Ishikawa (cell line): Measurements from ENCODE around the gene NKX2-1.

ENCODE experiments used
- CEBPB ChIP-seq: IDR thresholded peaks from 2 replicates; pipeline ENCODE4 v1.6.1; 2012
- CREB1 ChIP-seq: IDR thresholded peaks from 2 replicates; pipeline ENCODE4 v1.6.1; 2012; ENCODE audit warnings: low read depth
- EGR1 ChIP-seq: IDR thresholded peaks from 2 replicates; pipeline ENCODE4 v1.6.1; 2012
- EP300 ChIP-seq: IDR thresholded peaks from 2 replicates; pipeline ENCODE4 v1.6.1; 2012; ENCODE audit warnings: borderline replicate concordance
- FOXM1 ChIP-seq: IDR thresholded peaks from 2 replicates; pipeline ENCODE4 v1.6.1; 2012; ENCODE audit warnings: low read depth, borderline replicate concordance
- NFIC ChIP-seq: IDR thresholded peaks from 2 replicates; pipeline ENCODE4 v1.6.1; 2012
- RAD21 ChIP-seq: IDR thresholded peaks from 2 replicates; pipeline ENCODE4 v1.6.1; 2012; ENCODE audit warnings: low read depth
- TAF1 ChIP-seq: IDR thresholded peaks from 2 replicates; pipeline ENCODE4 v1.6.1; 2012; ENCODE audit warnings: low read depth, mild to moderate bottlenecking
- TCF12 ChIP-seq: IDR thresholded peaks from 2 replicates; pipeline ENCODE4 v1.6.1; 2012; ENCODE audit warnings: low read depth
- TEAD4 ChIP-seq: IDR thresholded peaks from 2 replicates; pipeline ENCODE4 v1.6.1; 2012
- YY1 ChIP-seq: IDR thresholded peaks from 2 replicates; pipeline ENCODE4 v1.6.1; 2012; ENCODE audit warnings: low read depth
- ZBTB7A ChIP-seq: IDR thresholded peaks from 2 replicates; pipeline ENCODE4 v1.6.1; 2012; ENCODE audit warnings: low read depth
- TF ChIP-seq, protein P1 (sequence below): IDR thresholded peaks from 2 replicates; pipeline ENCODE4 v1.6.1; 2012
- TF ChIP-seq, protein P2 (sequence below): IDR thresholded peaks from 2 replicates; pipeline ENCODE4 v1.6.1; 2012; ENCODE audit warnings: low read depth, mild to moderate bottlenecking
- TF ChIP-seq, protein P3 (sequence below): IDR thresholded peaks from 2 replicates; pipeline ENCODE4 v1.6.1; 2012

NKX2-1 gene

DNA sequence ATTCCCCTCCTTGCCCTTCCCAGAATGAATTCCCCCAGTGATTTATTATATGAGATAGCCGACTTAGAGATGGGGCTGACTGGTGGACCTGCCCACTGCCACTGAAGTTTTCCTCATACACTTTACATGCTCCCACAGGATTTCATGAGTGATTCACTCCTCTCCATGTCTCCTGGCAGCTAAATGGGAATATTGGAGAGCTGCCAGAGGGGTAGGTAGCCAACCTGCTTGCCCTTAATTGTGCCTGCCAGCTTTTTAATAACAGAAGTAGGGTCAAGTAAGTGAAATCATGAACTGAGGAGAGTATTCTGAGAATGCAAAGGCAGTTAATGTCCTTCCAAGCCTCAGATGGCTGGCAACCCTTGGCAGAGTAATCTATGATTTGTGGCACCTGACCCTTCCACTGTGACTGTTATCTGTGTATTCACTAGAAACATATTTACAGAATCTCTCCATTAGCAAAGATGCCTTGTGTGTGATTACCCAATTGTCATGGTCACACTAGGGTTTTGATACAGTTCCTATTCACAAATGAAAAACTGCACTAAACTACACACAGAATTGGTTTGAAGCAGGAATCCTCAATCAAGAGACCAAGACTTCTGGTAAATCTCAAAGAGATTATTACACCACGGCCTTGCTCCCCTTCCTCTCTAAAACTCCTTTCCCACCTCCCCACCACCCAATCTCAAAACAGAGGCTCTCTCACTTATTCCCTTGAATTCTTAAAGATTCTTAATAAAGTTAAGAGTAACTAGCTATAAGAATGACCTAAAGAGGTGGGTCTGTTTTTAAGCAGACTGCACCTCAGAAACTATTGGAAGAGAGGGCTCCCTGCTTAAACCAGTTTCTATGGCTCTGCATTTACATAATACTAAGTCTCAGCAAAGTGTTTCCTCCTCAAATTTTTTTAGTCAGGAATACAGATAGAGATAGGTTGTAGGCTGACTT is 17.2 kb downstream of the NKX2-1 start:
- TF ChIP-seq CEBPB (no peak), ZBTB7A (no peak), TCF12 (no peak), NFIC (no peak), EP300 (no peak), EGR1 (no peak), YY1 (no peak), TEAD4 (no peak), RAD21 (no peak)
- TF ChIP-seq, protein P1, sequence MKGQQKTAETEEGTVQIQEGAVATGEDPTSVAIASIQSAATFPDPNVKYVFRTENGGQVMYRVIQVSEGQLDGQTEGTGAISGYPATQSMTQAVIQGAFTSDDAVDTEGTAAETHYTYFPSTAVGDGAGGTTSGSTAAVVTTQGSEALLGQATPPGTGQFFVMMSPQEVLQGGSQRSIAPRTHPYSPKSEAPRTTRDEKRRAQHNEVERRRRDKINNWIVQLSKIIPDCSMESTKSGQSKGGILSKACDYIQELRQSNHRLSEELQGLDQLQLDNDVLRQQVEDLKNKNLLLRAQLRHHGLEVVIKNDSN, result no peak
- TF ChIP-seq, protein P2, sequence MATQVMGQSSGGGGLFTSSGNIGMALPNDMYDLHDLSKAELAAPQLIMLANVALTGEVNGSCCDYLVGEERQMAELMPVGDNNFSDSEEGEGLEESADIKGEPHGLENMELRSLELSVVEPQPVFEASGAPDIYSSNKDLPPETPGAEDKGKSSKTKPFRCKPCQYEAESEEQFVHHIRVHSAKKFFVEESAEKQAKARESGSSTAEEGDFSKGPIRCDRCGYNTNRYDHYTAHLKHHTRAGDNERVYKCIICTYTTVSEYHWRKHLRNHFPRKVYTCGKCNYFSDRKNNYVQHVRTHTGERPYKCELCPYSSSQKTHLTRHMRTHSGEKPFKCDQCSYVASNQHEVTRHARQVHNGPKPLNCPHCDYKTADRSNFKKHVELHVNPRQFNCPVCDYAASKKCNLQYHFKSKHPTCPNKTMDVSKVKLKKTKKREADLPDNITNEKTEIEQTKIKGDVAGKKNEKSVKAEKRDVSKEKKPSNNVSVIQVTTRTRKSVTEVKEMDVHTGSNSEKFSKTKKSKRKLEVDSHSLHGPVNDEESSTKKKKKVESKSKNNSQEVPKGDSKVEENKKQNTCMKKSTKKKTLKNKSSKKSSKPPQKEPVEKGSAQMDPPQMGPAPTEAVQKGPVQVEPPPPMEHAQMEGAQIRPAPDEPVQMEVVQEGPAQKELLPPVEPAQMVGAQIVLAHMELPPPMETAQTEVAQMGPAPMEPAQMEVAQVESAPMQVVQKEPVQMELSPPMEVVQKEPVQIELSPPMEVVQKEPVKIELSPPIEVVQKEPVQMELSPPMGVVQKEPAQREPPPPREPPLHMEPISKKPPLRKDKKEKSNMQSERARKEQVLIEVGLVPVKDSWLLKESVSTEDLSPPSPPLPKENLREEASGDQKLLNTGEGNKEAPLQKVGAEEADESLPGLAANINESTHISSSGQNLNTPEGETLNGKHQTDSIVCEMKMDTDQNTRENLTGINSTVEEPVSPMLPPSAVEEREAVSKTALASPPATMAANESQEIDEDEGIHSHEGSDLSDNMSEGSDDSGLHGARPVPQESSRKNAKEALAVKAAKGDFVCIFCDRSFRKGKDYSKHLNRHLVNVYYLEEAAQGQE, result no peak
- TF ChIP-seq, protein P3, sequence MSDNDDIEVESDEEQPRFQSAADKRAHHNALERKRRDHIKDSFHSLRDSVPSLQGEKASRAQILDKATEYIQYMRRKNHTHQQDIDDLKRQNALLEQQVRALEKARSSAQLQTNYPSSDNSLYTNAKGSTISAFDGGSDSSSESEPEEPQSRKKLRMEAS, result no peak

DNA sequence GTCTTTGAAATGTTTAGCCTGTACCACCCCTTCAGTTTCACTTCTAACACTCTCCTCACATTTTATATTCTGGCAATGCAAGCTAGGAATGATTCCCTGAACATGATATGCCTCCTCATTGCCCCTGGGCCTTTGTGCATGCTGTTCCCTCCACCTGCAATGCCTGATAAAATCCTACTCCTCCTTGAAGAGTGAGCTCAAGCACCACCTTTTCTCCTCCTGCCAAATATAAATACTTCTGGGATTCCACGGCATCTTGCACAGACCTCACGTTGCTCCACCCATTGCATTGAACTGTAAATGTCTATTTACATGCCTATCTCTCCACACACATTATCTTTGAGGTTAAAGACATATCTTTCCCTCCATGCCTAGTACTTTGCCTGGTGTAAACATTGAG is 21.1 kb downstream of the NKX2-1 start:
- TF ChIP-seq, protein P1, result no peak
- no peak for TF ChIP-seq TCF12
- TF ChIP-seq NFIC, result no peak
- no peak for TF ChIP-seq RAD21
- TF ChIP-seq CEBPB, result no peak
- no peak for TF ChIP-seq CREB1
- no peak for TF ChIP-seq EP300
- TF ChIP-seq YY1, result no peak

DNA sequence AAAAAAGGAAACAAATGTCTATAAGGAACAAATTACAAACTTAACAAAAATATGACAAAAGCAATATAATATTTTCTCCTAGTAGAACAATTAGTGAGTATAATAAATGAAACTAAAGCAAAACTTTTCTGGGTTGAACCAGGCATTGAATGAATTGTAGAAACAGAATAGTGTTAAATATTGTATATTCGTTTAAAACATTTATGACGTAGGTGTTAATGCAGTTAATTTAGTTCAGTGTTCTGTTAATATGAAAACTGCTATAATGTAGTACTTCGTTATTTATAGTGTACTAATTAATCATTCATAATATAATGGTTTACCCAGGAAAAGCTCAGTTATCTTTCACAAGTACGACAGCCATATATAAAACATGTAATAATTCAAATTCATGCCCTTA is 23.7 kb downstream of the NKX2-1 start:
- TF ChIP-seq, protein P2, result no peak
- TF ChIP-seq CEBPB (no peak), NFIC (no peak), ZBTB7A (no peak), CREB1 (no peak), FOXM1 (no peak), RAD21 (no peak), EGR1 (no peak), TAF1 (no peak), EP300 (no peak), YY1 (no peak), TCF12 (no peak), TEAD4 (no peak)
- TF ChIP-seq, protein P1, result no peak
- TF ChIP-seq, protein P3, result no peak

DNA sequence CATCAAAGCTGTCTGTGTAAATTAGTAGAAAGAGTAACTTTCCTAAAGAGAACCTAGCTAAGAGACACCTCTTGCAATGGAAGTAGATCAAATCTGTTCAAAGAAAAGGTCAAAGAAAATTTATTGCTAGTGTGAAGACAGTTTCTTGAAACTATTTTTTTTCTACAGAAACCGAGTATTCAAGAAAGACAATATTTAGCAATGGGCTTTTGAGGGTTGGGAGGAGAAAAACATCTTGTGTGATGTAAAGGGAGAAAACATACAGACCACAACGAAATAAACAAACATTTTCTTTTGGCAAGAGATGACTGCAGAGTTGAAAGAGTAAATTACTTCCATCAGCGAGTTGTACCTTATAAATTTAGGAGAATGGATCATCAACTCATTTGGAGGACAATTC is 24.4 kb downstream of the NKX2-1 start:
- TF ChIP-seq TEAD4 (no peak), EP300 (no peak), YY1 (no peak), ZBTB7A (no peak), EGR1 (no peak), FOXM1 (no peak), CREB1 (no peak), TAF1 (no peak)
- TF ChIP-seq, protein P2, result no peak
- TF ChIP-seq, protein P1, result no peak
